Heart left ventricle (tissue), 16 donors: ENCODE measurements around the gene NFE2L3. TPM values are rescaled to one million over a fixed set of nuclear protein-coding genes. Genes with fewer than 3 reads are reported as not detected.
A peak's percentile ranks its signal among the peaks of the same experiment; 100 is the strongest.

Source experiments
- ATAC-seq, 4 donors: fragments of 200-7000 bp; cut with Tn5 transposase; one replicate each; pipeline ENCODE4 v1.9.1; 2020 to 2022; ENCODE audit warnings: moderate library complexity in 4 of 4, mild to moderate bottlenecking in 3 of 4, moderate number of reproducible peaks in 1 of 4
- DNase-seq, 5 donors: peaks; one replicate each; pipeline ENCODE4 v3.0.0-alpha.2; 2020
- H3K27ac ChIP-seq, 12 donors: fragments of 200-600 bp; sonication (generic) in 4 of 12; one replicate each; pipeline versions ENCODE4 v1.5.0 to v1.8.0; 2016 to 2022; ENCODE audit warnings: mild to moderate bottlenecking in 2 of 12
- H3K27me3 ChIP-seq, 9 donors: fragments of 200-600 bp; sonication (generic) in 2 of 9; one replicate each; pipeline versions ENCODE4 v1.5.1 to v1.8.0; 2016 to 2022; ENCODE audit warnings: mild to moderate bottlenecking in 3 of 9
- H3K36me3 ChIP-seq, 9 donors: fragments of 200-600 bp; sonication (generic) in 2 of 9; one replicate each; pipeline versions ENCODE4 v1.5.0 to v1.8.0; 2018 to 2022; ENCODE audit warnings: mild to moderate bottlenecking in 2 of 9
- H3K4me1 ChIP-seq, 12 donors: fragments of 200-600 bp; sonication (generic) in 4 of 12; one replicate each; pipeline versions ENCODE4 v1.5.0 to v1.8.0; 2016 to 2022; ENCODE audit warnings: mild to moderate bottlenecking in 3 of 12
- H3K4me3 ChIP-seq, 12 donors: fragments of 200-600 bp; sonication (generic) in 4 of 12; one replicate each; pipeline versions ENCODE4 v1.5.0 to v1.8.0; 2017 to 2022; ENCODE audit warnings: mild to moderate bottlenecking in 9 of 12, moderate library complexity in 4 of 12
- H3K9me3 ChIP-seq, 12 donors: fragments of 200-600 bp; sonication (generic) in 4 of 12; one replicate each; pipeline versions ENCODE4 v1.5.0 to v1.8.0; 2016 to 2022; ENCODE audit warnings: mild to moderate bottlenecking in 1 of 12
- POLR2A ChIP-seq, 2 donors: fragments of 450-650 bp; IDR thresholded peaks; one replicate each; pipeline ENCODE4 v1.6.1; 2017; ENCODE audit warnings: antibody characterized with exemption in 2 of 2, mild to moderate bottlenecking in 2 of 2, moderate library complexity in 2 of 2
- WGBS, 4 donors: extraction: QIAGEN DNeasy Blood & Tissue Kit in 2 of 4; methylation state at CpG; one replicate each; pipeline versions ENCODE4 v1.1.5 to v1.1.7; 2013 to 2018; 5-methylcytosine and 5-hydroxymethylcytosine counted together
- intact Hi-C, 10 donors: fragments of 100-400 bp; cut with DNase I; formaldehyde crosslinking; loops; one replicate each; pipeline versions ENCODE4 v1.11.1 to v1.14.2; 2022
- polyA plus RNA-seq, 2 donors: library from polyadenylated mRNA; stranded (reverse); fragments of 200-250 nt; gene quantifications; one replicate each; pipeline ENCODE4 v1.2.3, GENCODE V29; 2013
- total RNA-seq, 9 donors: library from RNA; depleted of rRNA in 2 of 9; stranded (reverse); fragments of >200 nt in 2 of 9; fragmentation: NEBNext Ultra II Directional in 3 of 9; extraction: Animal tissue kit (Norgen Biotek cat#: 25700) in 3 of 9; gene quantifications; one replicate each; pipeline versions ENCODE4 v1.1.0 to v1.2.4, GENCODE V29; 2016 to 2023
- TF ChIP-seq, protein P1 (sequence below), 12 donors: fragments of 200-600 bp; sonication (generic) in 4 of 12; IDR thresholded peaks; one replicate each; pipeline versions ENCODE4 v1.5.0 to v1.8.0; 2018 to 2022; ENCODE audit warnings: antibody characterized with exemption in 12 of 12, mild to moderate bottlenecking in 5 of 12
- donor health status: ischemic (EF 13 %, LVEDD 7.1; RV severe dilation, severe dysfunction).
- donor health status: healthy with polysubstance abuse.
- donor health status: DM: no; HTN: yes; CAD: no.
- donor health status: DM: no; HTN: no; CAD: no.
- donor health status: ischemic (EF 25% LVEDD 6.9; RV normal size, moderate dysfunction).
- donor health status: ischemic (EF 25% LVEDD 5.7; RV mildly dilated, moderate dysfunction).
- donor health status: healthy.
- donor health status: DM: yes; HTN: yes; CAD: no.
- donor health status: ischemic (EF 35%, LVEDD 5.7; RV mildly dilated, moderate dysfunction).
- donor health status: nonischemic (EF 11% LVEDD 7.7; RV severe dilation, severe dysfunction).
- donor health status: DM: yes; HTN: yes; CAD: no.
- donor health status: PGD.
- donor health status: ischemic (EF 29% LVEDD 5.4; RV normal size, mild dysfunction).
- donor health status: nonischemic (EF 23%, LVEDD 6.1; RV moderate dilation, normal function).

The NFE2L3 gene
- total and polyA plus RNA-seq, 11 donors: 0.75 to 5.6 (median 1.8) TPM

DNA sequence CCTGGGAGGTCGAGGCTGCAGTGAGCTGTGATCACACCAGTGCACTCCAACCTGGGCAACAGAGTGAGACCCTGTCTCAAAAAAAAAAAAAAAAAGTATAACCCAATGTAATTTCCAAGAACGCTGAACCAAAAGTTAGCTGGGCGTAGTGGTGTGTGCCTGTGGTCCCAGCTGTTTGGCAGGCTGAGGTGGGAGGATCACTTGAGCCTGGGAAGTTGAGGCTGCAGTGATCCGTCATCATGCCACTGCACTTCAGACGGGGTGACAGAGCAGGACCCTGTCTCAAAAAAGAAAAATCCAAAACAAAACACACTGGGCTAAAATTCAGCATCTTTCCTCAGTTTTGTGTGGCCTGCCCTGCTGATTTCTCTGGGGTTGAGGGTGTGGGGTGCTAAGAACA lies 27.4 kb downstream of the NFE2L3 start:
- 71 to 82% (median 75%) methylated on average over 5 of the region's 5 CpGs for WGBS, 4 donors
- DNase-seq (no peak), ATAC-seq (peak in 2 of 4 donors; percentile 3 to 19)
- Histone ChIP-seq H3K36me3 (peaks cover 0 to 9% (median 0%) of the 10 kb centered on the region in 9 donors), H3K27ac (no peak overlapping the region), H3K4me3 (no peak overlapping the region), H3K9me3 (no peaks in the 10 kb centered on the region), H3K4me1 (peaks cover 0 to 40% (median 19%) of the 10 kb centered on the region in 12 donors), H3K27me3 (no peaks in the 10 kb centered on the region)
- no peak for TF ChIP-seq POLR2A (IDR thresholded peaks at IDR 0.05)
- TF ChIP-seq, protein P1, sequence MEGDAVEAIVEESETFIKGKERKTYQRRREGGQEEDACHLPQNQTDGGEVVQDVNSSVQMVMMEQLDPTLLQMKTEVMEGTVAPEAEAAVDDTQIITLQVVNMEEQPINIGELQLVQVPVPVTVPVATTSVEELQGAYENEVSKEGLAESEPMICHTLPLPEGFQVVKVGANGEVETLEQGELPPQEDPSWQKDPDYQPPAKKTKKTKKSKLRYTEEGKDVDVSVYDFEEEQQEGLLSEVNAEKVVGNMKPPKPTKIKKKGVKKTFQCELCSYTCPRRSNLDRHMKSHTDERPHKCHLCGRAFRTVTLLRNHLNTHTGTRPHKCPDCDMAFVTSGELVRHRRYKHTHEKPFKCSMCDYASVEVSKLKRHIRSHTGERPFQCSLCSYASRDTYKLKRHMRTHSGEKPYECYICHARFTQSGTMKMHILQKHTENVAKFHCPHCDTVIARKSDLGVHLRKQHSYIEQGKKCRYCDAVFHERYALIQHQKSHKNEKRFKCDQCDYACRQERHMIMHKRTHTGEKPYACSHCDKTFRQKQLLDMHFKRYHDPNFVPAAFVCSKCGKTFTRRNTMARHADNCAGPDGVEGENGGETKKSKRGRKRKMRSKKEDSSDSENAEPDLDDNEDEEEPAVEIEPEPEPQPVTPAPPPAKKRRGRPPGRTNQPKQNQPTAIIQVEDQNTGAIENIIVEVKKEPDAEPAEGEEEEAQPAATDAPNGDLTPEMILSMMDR (IDR thresholded peaks at IDR 0.05): no peak
- intact Hi-C loops: no loop called here

GRCh38 chr7:26179826-26180497 lies 28.0 kb downstream of the NFE2L3 start:
- peaks cover 0 to 40% (median 19%) of the 10 kb centered on the region in 12 donors for H3K4me1 ChIP-seq
- no peak overlapping the region for H3K4me3 ChIP-seq
- H3K36me3 ChIP-seq: peaks cover 0 to 14% (median under 1%) of the 10 kb centered on the region in 9 donors
- no peak for DNase-seq
- TF ChIP-seq, protein P1 (IDR thresholded peaks at IDR 0.05): no peak
- no peak for TF ChIP-seq POLR2A (IDR thresholded peaks at IDR 0.05)
- peak overlapping the region in 1 of 12 donors; percentile 25 for H3K27ac ChIP-seq
- 48 to 57% (median 55%) methylated on average over 8 of the region's 8 CpGs for WGBS, 4 donors
- no peaks in the 10 kb centered on the region for H3K27me3 ChIP-seq
- ATAC-seq: peak in 2 of 4 donors; percentile 8 to 33
- no peaks in the 10 kb centered on the region for H3K9me3 ChIP-seq
- intact Hi-C loops: no loop called here

DNA sequence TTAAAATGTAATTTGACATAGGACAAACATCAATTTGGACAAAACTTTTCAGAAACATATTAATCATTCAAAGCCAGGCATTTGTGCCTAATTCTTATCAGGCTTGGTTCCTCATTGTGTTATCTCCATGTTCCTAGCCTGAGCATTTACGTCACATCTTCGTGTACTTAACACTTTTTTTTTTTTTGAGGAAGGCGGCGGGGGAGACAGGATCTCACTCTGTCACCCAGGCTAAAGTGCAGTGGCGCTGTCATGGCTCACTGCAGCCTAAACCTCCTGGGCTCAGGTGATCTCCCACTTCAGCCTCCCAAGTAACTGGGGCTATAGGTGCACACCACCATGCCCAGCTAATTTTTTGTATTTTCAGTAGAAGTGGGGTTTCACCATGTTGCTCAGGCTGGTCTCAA lies 28.8 kb downstream of the NFE2L3 start:
- ATAC-seq (peak; percentile 26 to 54 (median 38)), DNase-seq (no peak)
- no peak overlapping the region for H3K4me3 ChIP-seq
- intact Hi-C loops: no loop called here
- peak overlapping the region in 3 of 12 donors; percentile 11 to 42 (median 25) for H3K27ac ChIP-seq
- H3K4me1 ChIP-seq: peaks cover 0 to 44% (median 19%) of the 10 kb centered on the region in 12 donors
- TF ChIP-seq POLR2A (IDR thresholded peaks at IDR 0.05): no peak
- TF ChIP-seq, protein P1 (IDR thresholded peaks at IDR 0.05): no peak
- 31 to 52% (median 40%) methylated on average over 5 of the region's 5 CpGs for WGBS, 4 donors
- H3K9me3 ChIP-seq: no peaks in the 10 kb centered on the region
- H3K36me3 ChIP-seq: peaks cover 0 to 22% (median 9%) of the 10 kb centered on the region in 9 donors
- H3K27me3 ChIP-seq: no peaks in the 10 kb centered on the region

DNA sequence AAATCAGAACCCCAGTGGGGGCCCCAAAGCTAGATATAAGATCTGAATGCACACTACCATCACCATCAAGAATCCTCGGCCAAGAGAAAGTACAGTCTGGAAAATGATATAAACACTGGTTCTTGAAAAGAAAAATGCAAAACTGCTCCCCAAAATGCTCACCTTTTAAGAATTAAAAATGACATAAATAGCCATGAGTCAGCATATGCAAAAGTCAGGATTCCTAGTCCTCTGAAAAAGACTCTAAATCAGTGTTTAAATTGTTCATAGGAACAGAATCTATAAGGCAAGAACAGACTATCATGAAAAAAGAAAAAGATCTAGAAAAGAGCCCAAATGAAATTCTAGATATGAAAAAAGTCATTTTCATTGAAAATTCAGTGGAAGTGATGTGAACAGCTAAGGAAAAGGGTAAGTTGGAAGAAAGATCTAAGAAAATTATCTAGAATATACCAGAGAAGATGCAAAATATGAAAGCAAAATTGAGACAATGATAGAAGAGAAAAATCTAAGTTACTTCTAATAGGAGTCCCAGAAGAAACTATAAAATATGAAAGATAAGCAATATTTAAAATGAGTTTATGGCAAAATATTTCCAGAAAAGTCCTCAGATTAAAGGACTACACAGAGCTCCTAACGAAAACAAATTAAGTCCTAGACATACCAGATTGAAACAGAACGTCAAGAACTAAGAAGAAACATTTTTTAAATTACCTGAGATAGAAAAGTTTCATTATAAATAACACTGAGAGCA lies 29.7 kb downstream of the NFE2L3 start:
- Histone ChIP-seq H3K27me3 (no peaks in the 10 kb centered on the region), H3K27ac (peak overlapping the region in 2 of 12 donors; percentile 11 to 42), H3K4me1 (peaks cover 0 to 52% (median 19%) of the 10 kb centered on the region in 12 donors), H3K9me3 (no peaks in the 10 kb centered on the region), H3K4me3 (no peak overlapping the region), H3K36me3 (peaks cover 0 to 31% (median 15%) of the 10 kb centered on the region in 9 donors)
- 63 to 90% (median 78%) methylated on average over 3 of the region's 3 CpGs for WGBS, 4 donors
- DNase-seq (no peak), ATAC-seq (no peak)
- no peak for TF ChIP-seq POLR2A (IDR thresholded peaks at IDR 0.05)
- TF ChIP-seq, protein P1 (IDR thresholded peaks at IDR 0.05): no peak
- intact Hi-C loops: no loop called here
